HCT116 (cell line): ENCODE results near the gene SLC38A8.

Experiments
- ATF3 ChIP-seq: IDR thresholded peaks from 2 replicates; pipeline ENCODE4 v1.6.1; 2012
- CTCF ChIP-seq, 3 experiments: fragments of 200-600 bp in 1 of 3; sonication (generic) in 1 of 3; IDR thresholded peaks in 2 of 3; conservative IDR thresholded peaks in 1 of 3; 2 replicates each; pipeline ENCODE4 v1.5.1; 2012 to 2017; ENCODE audit warnings: low read depth in 2 of 3, low read length in 2 of 3, antibody characterized with exemption in 1 of 3, borderline replicate concordance in 1 of 3, control low read depth in 1 of 3, mild to moderate bottlenecking in 1 of 3, mixed read lengths in 1 of 3, mixed run types in 1 of 3, moderate library complexity in 1 of 3; ENCODE audit not compliant: insufficient read depth in 1 of 3
- EGR1 ChIP-seq: IDR thresholded peaks from 2 replicates; pipeline ENCODE4 v1.6.1; 2012; ENCODE audit warnings: low read depth
- EZH2 ChIP-seq: fragments of 200-600 bp; sonication (generic); IDR thresholded peaks from 2 replicates; pipeline ENCODE4 v1.6.1; 2017; ENCODE audit warnings: antibody characterized with exemption, mixed run types
- POLR2A ChIP-seq: IDR thresholded peaks from 2 replicates; pipeline ENCODE4 v1.7.0; 2011; ENCODE audit warnings: borderline replicate concordance; ENCODE audit not compliant: insufficient read depth, insufficient read length; ENCODE audit errors: extremely low read depth
- POLR2AphosphoS5 ChIP-seq: IDR thresholded peaks from 2 replicates; pipeline ENCODE4 v1.6.1; 2011; ENCODE audit warnings: mild to moderate bottlenecking, low read depth, low read length, moderate library complexity
- REST ChIP-seq: IDR thresholded peaks from 2 replicates; pipeline ENCODE4 v1.6.1; 2012; ENCODE audit warnings: low read depth
- TCF7L2 ChIP-seq: IDR thresholded peaks from 2 replicates; pipeline ENCODE4 v1.7.0; 2011; ENCODE audit warnings: borderline replicate concordance, inconsistent platforms; ENCODE audit not compliant: insufficient read depth, insufficient read length; ENCODE audit errors: extremely low read depth
- YY1 ChIP-seq: IDR thresholded peaks from 2 replicates; pipeline ENCODE4 v1.6.1; 2011; ENCODE audit warnings: low read length, low read depth, moderate library complexity, mild to moderate bottlenecking; ENCODE audit not compliant: insufficient replicate concordance; ENCODE audit errors: extremely low read depth
- ZBTB33 ChIP-seq: IDR thresholded peaks from 2 replicates; pipeline ENCODE4 v1.6.1; 2011; ENCODE audit warnings: mild to moderate bottlenecking, low read length, moderate library complexity; ENCODE audit not compliant: insufficient replicate concordance; ENCODE audit errors: extremely low read depth
- ZFX ChIP-seq: fragments of 450-650 bp; IDR thresholded peaks from 2 replicates; pipeline ENCODE4 v1.6.1; 2017
- ZNF274 ChIP-seq: fragments of 200-500 bp; sonication (Bioruptor generic); IDR thresholded peaks from 2 replicates; pipeline ENCODE4 v1.6.1; 2014; ENCODE audit warnings: mild to moderate bottlenecking, low read depth, low read length, inconsistent platforms

- TF ChIP-seq EZH2, result no peak
- TF ChIP-seq ATF3, result no peak
- no peak for TF ChIP-seq ZNF274
- TF ChIP-seq TCF7L2, result no peak
- TF ChIP-seq YY1, result no peak
- no peak for TF ChIP-seq ZFX
- no peak for TF ChIP-seq CTCF (IDR thresholded peaks at IDR 0.05 in 2 of 3, conservative IDR thresholded peaks at IDR 0.05 in 1 of 3; ENCODE audit: borderline replicate concordance in 1 of 3, insufficient read depth in 1 of 3, low read depth in 2 of 3, low read length in 2 of 3)
- TF ChIP-seq POLR2A, result no peak
- TF ChIP-seq POLR2AphosphoS5, result peak; percentile 76
- TF ChIP-seq ZBTB33, result no peak
- TF ChIP-seq REST, result no peak
- no peak for TF ChIP-seq EGR1
These were observed 27.8 kb downstream of the SLC38A8 start for GRCh38 chr16:84014570-84015327.
